PC-9 (cell line): Measurements from ENCODE around the gene PIAS4.

ENCODE experiments used
- CTCF ChIP-seq: fragments of 200-600 bp; sonication (generic); conservative IDR thresholded peaks from 2 replicates; pipeline ENCODE4 v1.6.1; 2017; ENCODE audit warnings: mixed run types, antibody characterized with exemption, mild to moderate bottlenecking, moderate library complexity
- EZH2 ChIP-seq: fragments of 200-600 bp; sonication (generic); IDR thresholded peaks from 2 replicates; pipeline ENCODE4 v1.8.0; 2017; ENCODE audit warnings: antibody characterized with exemption, low read depth

DNA sequence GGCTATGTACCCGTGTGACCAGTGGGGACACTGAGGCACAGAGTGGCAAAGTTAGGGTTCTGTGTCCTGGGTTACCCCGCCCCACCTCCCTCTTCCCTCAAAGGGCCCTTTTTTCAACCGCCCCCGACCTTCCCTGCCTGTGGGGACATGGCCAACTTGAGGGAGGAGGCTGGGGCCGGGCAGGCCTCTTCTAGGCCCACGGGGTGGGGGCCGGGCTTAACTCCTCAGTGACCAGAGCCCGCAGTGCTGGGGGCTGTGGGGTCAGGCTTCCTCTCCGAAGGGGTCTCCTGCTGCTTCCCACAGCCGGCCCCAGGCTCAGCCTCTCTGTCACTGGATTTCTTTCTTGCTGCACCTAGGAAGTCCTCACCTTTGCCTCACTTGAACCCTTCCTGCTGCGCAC lies 23.9 kb downstream of the PIAS4 start:
- TF ChIP-seq CTCF (no peak), EZH2 (no peak)
